ENCODE measurements around the gene ACTL7B.

The ACTL7B gene

GRCh38 chr9:108837530-108837929 lies 18.3 kb downstream of the ACTL7B start:
- TF ChIP-seq YY1 (IDR thresholded peaks at IDR 0.05; ENCODE audit: low read depth): no peak
- no peak for TF ChIP-seq TEAD4 (IDR thresholded peaks at IDR 0.05)
- no peak for TF ChIP-seq FOXM1 (IDR thresholded peaks at IDR 0.05; ENCODE audit: borderline replicate concordance, low read depth)
- TF ChIP-seq TAF1 (IDR thresholded peaks at IDR 0.05; ENCODE audit: low read depth): no peak
- no peak for TF ChIP-seq CEBPB (IDR thresholded peaks at IDR 0.05)

GRCh38 chr9:108836781-108837180 lies 19.0 kb downstream of the ACTL7B start:
- no peak for TF ChIP-seq EP300 (IDR thresholded peaks at IDR 0.05; ENCODE audit: borderline replicate concordance)
- TF ChIP-seq REST (IDR thresholded peaks at IDR 0.05; ENCODE audit: low read depth): no peak
- TF ChIP-seq NFIC (IDR thresholded peaks at IDR 0.05): no peak
- TF ChIP-seq TAF1 (IDR thresholded peaks at IDR 0.05; ENCODE audit: low read depth): no peak
- no peak for TF ChIP-seq MAX (IDR thresholded peaks at IDR 0.05)
- no peak for TF ChIP-seq CEBPB (IDR thresholded peaks at IDR 0.05)
- no peak for TF ChIP-seq TCF12 (IDR thresholded peaks at IDR 0.05; ENCODE audit: low read depth)
- no peak for TF ChIP-seq RAD21 (IDR thresholded peaks at IDR 0.05; ENCODE audit: low read depth)
- no peak for TF ChIP-seq EGR1 (IDR thresholded peaks at IDR 0.05)
- TF ChIP-seq TEAD4 (IDR thresholded peaks at IDR 0.05): no peak
- no peak for TF ChIP-seq CREB1 (IDR thresholded peaks at IDR 0.05; ENCODE audit: low read depth)
- no peak for TF ChIP-seq ZBTB7A (IDR thresholded peaks at IDR 0.05; ENCODE audit: low read depth)
- TF ChIP-seq, protein P1, sequence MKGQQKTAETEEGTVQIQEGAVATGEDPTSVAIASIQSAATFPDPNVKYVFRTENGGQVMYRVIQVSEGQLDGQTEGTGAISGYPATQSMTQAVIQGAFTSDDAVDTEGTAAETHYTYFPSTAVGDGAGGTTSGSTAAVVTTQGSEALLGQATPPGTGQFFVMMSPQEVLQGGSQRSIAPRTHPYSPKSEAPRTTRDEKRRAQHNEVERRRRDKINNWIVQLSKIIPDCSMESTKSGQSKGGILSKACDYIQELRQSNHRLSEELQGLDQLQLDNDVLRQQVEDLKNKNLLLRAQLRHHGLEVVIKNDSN (IDR thresholded peaks at IDR 0.05): no peak
- TF ChIP-seq YY1 (IDR thresholded peaks at IDR 0.05; ENCODE audit: low read depth): no peak
- no peak for TF ChIP-seq FOXM1 (IDR thresholded peaks at IDR 0.05; ENCODE audit: borderline replicate concordance, low read depth)

GRCh38 chr9:108836319-108836718 lies 19.5 kb downstream of the ACTL7B start:
- no peak for TF ChIP-seq ZBTB7A (IDR thresholded peaks at IDR 0.05; ENCODE audit: low read depth)
- no peak for TF ChIP-seq EGR1 (IDR thresholded peaks at IDR 0.05)
- no peak for TF ChIP-seq RAD21 (IDR thresholded peaks at IDR 0.05; ENCODE audit: low read depth)
- TF ChIP-seq TAF1 (IDR thresholded peaks at IDR 0.05; ENCODE audit: low read depth): no peak
- no peak for TF ChIP-seq TEAD4 (IDR thresholded peaks at IDR 0.05)
- no peak for TF ChIP-seq REST (IDR thresholded peaks at IDR 0.05; ENCODE audit: low read depth)
- no peak for TF ChIP-seq EP300 (IDR thresholded peaks at IDR 0.05; ENCODE audit: borderline replicate concordance)
- TF ChIP-seq FOXM1 (IDR thresholded peaks at IDR 0.05; ENCODE audit: borderline replicate concordance, low read depth): no peak
- TF ChIP-seq CREB1 (IDR thresholded peaks at IDR 0.05; ENCODE audit: low read depth): no peak
- no peak for TF ChIP-seq NFIC (IDR thresholded peaks at IDR 0.05)
- TF ChIP-seq CEBPB (IDR thresholded peaks at IDR 0.05): no peak
- TF ChIP-seq YY1 (IDR thresholded peaks at IDR 0.05; ENCODE audit: low read depth): no peak

- TF ChIP-seq EGR1 (IDR thresholded peaks at IDR 0.05): no peak
- TF ChIP-seq TAF1 (IDR thresholded peaks at IDR 0.05; ENCODE audit: low read depth): no peak
- TF ChIP-seq REST (IDR thresholded peaks at IDR 0.05; ENCODE audit: low read depth): no peak
- no peak for TF ChIP-seq MAX (IDR thresholded peaks at IDR 0.05)
- TF ChIP-seq YY1 (IDR thresholded peaks at IDR 0.05; ENCODE audit: low read depth): no peak
- no peak for TF ChIP-seq FOXM1 (IDR thresholded peaks at IDR 0.05; ENCODE audit: borderline replicate concordance, low read depth)
- no peak for TF ChIP-seq CEBPB (IDR thresholded peaks at IDR 0.05)
- no peak for TF ChIP-seq CREB1 (IDR thresholded peaks at IDR 0.05; ENCODE audit: low read depth)
Measured at GRCh38 chr9:108835831-108836230, 20.0 kb downstream of the ACTL7B start.

DNA sequence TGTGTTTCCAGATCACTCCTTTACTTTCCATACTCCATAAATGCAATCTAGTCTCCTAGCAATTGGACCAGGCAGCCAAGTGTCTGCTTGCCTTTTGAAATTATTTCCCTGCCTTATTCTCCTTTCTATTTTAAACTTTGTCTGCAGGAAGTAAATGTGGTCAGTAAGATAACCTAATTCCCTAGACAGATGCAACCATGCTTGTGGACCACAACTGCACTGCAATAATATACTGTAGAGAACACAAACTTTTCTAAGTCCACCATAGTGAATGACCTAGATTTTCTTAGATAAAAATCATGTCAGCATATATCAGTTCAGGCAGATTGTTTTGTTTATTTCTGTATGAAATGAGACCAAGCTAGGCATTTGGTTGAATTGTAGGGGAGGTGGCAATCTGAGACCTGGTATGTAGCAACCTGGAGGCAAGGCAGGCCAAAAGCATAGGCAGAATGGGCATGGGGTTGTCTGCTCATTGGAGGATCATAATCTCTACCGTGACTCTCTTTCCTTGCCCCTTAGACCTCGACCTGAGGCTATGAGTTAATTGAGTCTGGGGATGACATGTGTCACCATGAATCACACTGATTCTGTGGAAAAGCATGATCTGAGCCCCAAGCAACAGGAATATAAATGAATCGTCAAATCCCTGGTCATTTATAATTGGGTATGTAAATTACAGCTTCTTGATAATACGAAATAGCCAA lies 20.7 kb downstream of the ACTL7B start:
- no peak for TF ChIP-seq TAF1 (IDR thresholded peaks at IDR 0.05; ENCODE audit: low read depth)
- TF ChIP-seq EP300 (IDR thresholded peaks at IDR 0.05; ENCODE audit: borderline replicate concordance): no peak
- TF ChIP-seq ZBTB7A (IDR thresholded peaks at IDR 0.05; ENCODE audit: low read depth): no peak
- TF ChIP-seq EGR1 (IDR thresholded peaks at IDR 0.05): no peak
- no peak for TF ChIP-seq CREB1 (IDR thresholded peaks at IDR 0.05; ENCODE audit: low read depth)
- TF ChIP-seq, protein P1 (IDR thresholded peaks at IDR 0.05): no peak
- no peak for TF ChIP-seq MAX (IDR thresholded peaks at IDR 0.05)
- TF ChIP-seq CEBPB (IDR thresholded peaks at IDR 0.05): no peak
- TF ChIP-seq TEAD4 (IDR thresholded peaks at IDR 0.05): no peak
- no peak for TF ChIP-seq RAD21 (IDR thresholded peaks at IDR 0.05; ENCODE audit: low read depth)
- TF ChIP-seq NFIC (IDR thresholded peaks at IDR 0.05): no peak
- no peak for TF ChIP-seq YY1 (IDR thresholded peaks at IDR 0.05; ENCODE audit: low read depth)
